HTR-8/SVneo (cell line): ENCODE measurements around the gene LINC01488.

Source experiments
- DNase-seq: peaks from one replicate; pipeline ENCODE4 v3.0.0; 2011; ENCODE audit warnings: low spot score, mixed read lengths; ENCODE audit not compliant: insufficient read length
- FAIRE-seq: peaks from 2 replicates; lab custom pipeline; 2011; peaks lifted over from hg19 to GRCh38; lab: Jason Lieb, UNC

The LINC01488 gene

DNA sequence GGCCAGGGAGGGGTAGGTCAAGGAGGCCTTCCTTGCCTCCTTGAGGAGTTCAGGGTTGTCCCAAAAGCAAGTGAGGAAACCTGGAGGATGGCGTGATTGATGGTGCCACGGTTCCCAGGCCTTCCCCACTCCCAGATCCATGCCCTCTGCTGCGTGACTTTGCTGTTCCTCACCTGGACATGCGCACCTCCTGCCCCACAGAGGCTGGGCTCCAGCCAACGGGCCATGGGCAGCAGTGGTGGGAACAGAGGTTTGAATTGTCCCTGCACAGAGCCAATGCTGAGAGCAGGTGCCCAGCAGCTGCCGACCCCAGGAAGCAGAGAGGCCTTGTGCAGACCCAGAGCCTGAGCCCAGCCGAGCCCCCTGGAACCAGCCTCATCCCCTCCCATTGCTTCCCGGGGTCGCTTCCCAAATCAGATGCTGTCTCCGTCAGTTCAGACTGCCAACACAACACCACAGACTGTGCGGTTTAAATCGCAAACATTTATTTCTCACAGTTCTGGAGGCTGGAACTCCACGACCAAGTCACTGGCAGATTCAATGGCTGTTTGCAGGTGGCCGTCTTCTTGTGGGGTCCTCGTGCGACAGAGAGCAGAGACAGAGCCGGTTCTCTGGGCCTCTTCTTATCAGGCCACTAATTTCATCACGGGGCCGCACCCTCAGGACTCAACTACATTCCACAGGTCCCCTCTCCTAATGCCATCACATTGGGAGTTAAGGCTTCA lies 6.2 kb upstream of the LINC01488 start:
- DNase-seq (no peak), FAIRE-seq (no peak)

- FAIRE-seq (no peak), DNase-seq (no peak)
These were observed 5.5 kb upstream of the LINC01488 start for GRCh38 chr11:69475866-69476471.

DNA sequence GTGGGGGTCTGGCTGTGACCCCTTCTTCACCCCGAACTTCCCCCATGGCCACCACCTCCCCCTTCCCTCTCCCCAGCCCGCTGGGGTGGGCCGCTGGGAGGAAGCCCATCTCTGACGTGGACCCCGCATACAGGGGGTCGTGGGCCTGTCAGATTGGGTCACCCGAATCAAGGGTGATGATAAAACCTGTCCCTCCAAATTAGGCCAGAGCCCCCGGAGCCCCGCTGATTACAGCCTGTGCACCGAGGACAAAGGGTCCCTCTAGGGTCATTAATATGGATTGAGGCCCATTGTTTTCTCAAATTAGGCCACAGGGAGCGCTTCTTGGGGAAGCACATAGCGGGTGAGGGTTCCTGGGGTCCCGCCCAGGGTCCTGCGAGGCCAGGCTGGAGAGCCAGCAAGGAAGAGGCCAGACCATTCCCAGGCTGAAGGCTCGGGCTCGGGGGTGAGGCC lies 4.9 kb upstream of the LINC01488 start:
- DNase-seq (no peak), FAIRE-seq (no peak)

- FAIRE-seq = no peak
These were observed 4.4 kb upstream of the LINC01488 start for GRCh38 chr11:69477086-69477485.

GRCh38 chr11:69479591-69480271 lies 1.7 kb upstream of the LINC01488 start:
- FAIRE-seq (no peak), DNase-seq (no peak)

More at GRCh38 chr11:69477086-69477485, 4.4 kb upstream of the LINC01488 start:
- DNase-seq = no peak

DNA sequence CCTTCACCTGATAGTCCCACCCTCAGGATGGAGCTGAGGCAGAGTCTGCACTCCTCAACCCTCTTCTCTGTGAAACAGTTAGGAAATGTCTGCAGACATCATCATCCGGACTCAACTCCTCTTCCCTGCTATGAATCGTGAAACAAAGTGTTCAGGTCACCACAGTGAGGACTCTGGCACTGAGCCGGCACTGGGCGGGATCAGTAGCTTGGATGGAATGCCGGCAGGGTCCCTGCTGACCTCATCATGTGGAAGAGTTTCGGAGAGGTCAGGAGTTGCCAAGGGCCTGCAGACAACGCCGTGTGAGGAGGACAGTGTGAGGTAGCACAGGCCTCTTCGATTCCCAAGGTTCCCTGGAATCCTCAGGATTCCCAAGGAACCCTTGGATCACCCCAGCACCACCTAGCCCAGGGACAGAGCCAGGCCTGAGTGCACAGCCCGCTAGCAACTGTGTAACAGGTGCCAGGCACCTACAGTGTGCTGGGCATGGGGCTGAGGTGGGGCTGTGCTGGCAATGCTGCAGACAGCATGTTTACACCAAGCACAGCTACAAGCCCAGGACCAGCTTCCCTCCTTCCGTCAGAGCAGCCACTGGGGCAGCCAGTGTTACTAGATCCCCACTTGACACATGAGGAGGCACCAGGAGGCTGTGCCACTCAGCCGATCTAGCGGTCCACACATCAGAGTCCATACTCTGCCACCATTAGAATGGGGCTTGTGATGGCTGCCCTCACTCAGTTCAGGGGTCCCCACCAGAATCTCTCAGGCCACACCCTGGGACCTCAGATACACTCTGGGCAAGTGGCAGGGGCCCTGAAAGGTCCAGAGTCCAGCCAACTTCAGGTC lies 693 bp upstream of the LINC01488 start:
- FAIRE-seq (peak; percentile 77), DNase-seq (no peak)

- FAIRE-seq = peak; percentile 86
These were observed 859 bp downstream of the LINC01488 start for GRCh38 chr11:69482322-69482721.

GRCh38 chr11:69483170-69483569 lies 1.7 kb downstream of the LINC01488 start:
- FAIRE-seq = no peak
- no peak for DNase-seq

More at GRCh38 chr11:69482322-69482721, 859 bp downstream of the LINC01488 start:
- no peak for DNase-seq

- FAIRE-seq (no peak), DNase-seq (no peak)
These were observed 2.4 kb downstream of the LINC01488 start for GRCh38 chr11:69483691-69484426.

GRCh38 chr11:69484427-69485259 lies 3.2 kb downstream of the LINC01488 start:
- FAIRE-seq (peak; percentile 20), DNase-seq (no peak)

GRCh38 chr11:69485337-69486041 lies 4.0 kb downstream of the LINC01488 start:
- no peak for DNase-seq

GRCh38 chr11:69486056-69486772 lies 4.8 kb downstream of the LINC01488 start:
- FAIRE-seq = no peak

More at GRCh38 chr11:69485337-69486041, 4.0 kb downstream of the LINC01488 start:
- no peak for FAIRE-seq

DNA sequence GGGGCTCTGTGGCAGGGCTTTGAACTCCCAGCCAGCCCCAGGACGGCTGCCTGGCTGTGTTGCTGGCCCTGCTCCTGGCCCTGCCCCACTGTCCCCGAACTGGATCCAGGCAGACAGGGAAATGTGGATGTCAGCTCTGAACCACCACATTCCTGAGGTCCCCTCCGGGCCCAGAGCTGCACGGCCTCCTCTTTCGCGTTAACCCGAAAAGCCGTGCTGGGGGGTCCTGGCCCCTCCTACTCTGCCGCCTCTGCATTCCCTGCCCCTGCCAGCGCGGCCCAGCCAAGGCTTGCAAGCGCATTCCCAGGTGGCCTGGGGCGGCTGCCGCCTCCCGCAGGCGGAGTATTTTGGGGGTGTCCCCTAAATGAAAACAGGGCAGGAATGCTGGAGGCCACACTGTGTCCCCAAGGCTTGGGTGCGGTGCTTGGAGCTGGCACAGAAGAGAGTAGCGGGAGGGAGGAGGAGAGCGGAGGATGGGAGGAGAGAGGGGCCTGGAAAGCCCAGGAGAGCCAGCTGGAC lies 5.4 kb downstream of the LINC01488 start:
- DNase-seq (no peak), FAIRE-seq (no peak)

More at GRCh38 chr11:69486056-69486772, 4.8 kb downstream of the LINC01488 start:
- no peak for DNase-seq

DNA sequence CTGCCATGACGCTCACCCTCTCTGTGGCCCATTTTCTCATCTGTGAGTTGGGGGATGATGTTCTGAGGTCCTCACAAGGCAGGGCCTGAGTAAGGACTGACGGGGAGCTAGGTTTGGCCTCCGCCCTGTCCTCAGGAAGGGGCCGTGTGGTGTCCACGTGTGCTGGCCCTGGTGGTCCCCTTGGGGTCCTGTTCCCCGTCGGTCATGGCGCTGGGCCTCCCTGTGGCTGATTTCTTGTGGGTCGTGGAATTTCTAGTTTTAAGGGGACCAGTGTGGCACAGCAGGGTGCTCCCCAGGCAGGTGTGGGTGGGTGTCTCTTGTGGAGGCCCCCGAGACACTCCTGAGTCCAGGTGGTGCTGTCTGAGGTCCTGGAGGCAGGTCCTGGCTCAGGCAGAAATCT lies 5.9 kb downstream of the LINC01488 start:
- FAIRE-seq = peak; percentile 40
- DNase-seq = no peak

DNA sequence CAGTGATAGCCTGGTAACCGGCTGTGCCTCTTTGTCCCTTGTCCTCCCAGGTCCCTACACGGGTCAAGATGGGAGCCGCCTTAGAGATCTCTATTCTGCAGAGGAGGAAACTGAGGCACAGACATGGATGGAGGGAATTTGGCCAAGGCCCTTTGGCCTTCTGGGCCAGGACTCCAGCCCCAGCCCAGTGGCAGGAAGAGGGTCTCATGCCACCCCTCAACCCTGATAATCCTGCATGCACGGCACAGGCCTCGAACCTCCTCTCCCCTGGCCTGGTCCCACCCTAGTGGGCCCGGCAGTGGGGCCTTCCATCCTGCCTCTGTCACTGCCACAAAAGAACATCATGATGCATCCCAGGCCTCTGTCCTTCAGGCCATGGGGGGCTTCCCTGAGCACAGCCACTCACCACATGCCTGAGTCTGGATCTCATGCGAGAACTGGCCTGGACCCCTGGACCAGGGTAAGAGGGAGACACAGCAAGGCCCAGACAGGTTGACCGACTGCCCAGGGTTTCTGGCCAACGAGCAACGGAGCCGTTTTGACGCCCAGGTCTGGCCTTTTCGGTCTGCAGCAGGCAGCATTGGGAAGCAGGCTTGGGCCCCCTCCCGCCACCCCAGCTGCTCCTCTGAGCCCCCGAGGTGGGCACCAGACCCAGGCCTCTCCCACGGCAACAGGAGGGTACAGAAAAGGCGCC lies 6.5 kb downstream of the LINC01488 start:
- FAIRE-seq = no peak
- no peak for DNase-seq

- DNase-seq (no peak), FAIRE-seq (no peak)
These were observed 7.1 kb downstream of the LINC01488 start for GRCh38 chr11:69488543-69488940.
